Iris pigment epithelial cell (primary cell): ENCODE results near the gene CLCN6.
A peak's percentile ranks its signal among the peaks of the same experiment; 100 is the strongest.

Experiments
- DNase-seq: peaks from one replicate; pipeline ENCODE4 v3.0.0-alpha.2; 2011; ENCODE audit warnings: low read depth

Gene CLCN6

GRCh38 chr1:11780380-11781147 lies 25.4 kb upstream of the CLCN6 start:
- DNase-seq = no peak

DNA sequence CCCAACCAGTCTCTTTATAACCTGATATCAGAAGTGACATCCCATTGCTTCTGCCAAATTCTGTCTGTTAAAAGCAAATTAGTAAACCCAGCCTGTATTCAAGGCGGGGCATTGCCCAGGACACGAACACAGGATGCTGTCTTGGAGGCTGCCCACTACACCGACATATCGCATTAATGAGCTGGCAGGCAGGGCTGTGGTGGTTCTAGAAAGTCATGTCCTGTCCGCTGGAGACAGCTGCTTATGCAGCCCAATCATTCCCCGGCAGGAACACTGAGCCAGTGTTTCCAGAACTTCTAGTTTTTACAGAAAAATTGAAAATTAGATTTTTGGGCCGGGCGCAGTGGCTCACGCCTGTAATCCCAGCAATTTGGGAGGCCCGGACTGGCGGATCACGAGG lies 24.7 kb upstream of the CLCN6 start:
- DNase-seq = no peak

- no peak for DNase-seq
These were observed 23.8 kb upstream of the CLCN6 start for GRCh38 chr1:11782127-11782708.

DNA sequence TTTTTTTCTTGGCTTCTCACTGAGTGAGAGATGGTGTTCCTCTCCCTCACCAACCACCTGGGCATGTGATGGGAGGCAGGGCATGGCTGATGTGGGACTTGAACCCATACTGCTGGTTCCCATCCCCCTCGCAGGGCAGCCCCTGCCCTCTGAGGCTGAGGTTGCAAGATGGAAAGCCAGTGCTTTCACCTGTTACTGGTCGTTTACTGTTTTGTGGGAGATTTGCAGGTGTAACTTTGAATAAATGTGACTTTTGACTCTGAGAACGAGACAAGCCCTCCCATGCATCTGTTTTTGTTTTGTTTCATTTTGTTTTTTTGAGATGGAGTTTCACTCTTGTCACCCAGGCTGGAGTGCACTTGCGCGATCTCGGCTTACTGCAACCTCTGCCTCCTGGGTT lies 22.4 kb upstream of the CLCN6 start:
- no peak for DNase-seq

- no peak for DNase-seq
These were observed 21.6 kb upstream of the CLCN6 start for GRCh38 chr1:11784256-11784992.

DNA sequence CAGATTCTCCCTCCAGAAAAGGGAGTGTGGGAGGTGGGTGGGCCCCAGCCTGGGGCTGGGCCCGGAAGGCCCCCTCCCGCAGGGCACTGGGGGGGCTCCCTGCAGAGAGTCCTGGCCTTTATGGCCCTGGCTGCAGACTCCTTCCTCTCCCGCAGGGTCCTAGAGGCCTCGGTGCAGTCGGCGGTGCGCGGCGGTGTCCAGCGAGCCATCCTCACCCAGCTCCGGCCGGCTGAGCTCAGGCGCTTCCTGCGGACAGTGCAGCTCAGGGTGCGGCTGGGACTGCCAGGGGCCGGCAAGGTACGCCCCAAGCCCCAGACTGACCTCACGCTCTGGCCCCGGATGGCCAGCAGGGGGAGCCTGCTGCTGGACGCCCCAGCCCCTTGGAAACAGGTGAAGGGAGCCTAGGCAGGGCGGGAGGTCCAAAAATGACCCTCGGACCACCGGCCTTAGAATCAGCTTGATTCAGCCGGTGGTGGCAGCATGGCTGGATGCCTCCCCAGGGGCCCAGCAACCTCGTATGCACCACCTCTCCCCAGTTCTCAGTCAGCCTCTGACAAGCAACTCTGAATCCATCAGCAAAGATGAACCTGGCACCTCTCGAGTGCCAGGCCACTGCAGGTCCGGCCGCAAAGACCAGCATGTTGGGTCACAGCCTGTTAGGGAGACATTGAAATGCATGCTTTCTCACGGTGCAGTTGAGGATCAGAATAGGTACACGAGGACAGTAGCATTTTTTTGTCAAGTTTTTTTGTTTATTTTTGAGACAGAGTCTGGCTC lies 20.8 kb upstream of the CLCN6 start:
- DNase-seq = peak; percentile 52

DNA sequence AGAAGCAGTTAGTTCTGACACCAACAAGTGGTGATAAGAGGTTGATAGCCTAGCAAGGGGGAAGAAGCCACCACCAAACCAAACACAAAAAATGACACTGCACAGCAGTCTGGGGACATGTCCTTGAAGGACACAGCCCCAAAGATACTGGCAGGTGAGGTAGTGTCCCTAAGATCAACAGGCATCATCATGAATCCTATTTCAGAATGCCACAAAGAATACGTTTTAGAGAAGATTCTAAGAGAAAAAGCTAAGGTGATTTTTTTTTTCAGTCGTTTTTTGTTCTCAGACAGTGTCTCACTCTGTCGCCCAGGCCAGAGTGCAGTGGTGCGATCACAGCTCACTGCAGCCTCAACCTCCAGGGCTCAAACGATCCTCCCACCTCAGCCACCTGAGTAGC lies 19.8 kb upstream of the CLCN6 start:
- DNase-seq = no peak

- DNase-seq = peak; percentile 53
These were observed 18.7 kb upstream of the CLCN6 start for GRCh38 chr1:11787251-11787803.

- no peak for DNase-seq
These were observed 18.1 kb upstream of the CLCN6 start for GRCh38 chr1:11787804-11788436.

DNA sequence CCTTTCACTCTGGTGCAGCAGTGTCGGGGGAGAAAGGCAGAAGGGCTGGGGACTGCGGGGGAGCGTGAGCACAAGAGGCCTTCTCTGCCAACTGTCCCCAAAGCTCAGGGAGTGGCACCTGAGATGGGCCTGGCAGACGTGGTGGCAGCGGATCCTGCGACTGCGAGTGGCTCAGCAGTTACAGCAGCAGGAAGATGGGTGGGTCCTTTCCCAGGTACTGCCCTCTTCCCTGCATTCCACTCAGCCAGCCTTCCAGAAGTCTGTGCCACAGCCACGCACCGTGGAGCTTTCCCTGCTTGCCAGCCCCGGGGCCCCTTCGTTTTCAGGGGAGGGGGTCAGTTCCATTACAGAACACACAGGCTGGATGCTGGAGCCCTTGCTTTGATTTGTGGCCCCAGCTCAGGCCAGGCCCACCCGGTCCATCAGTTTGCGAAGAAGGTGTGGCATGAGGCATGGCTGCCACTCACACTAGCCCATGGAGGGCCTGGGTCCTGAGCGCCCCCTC lies 17.4 kb upstream of the CLCN6 start:
- no peak for DNase-seq

DNA sequence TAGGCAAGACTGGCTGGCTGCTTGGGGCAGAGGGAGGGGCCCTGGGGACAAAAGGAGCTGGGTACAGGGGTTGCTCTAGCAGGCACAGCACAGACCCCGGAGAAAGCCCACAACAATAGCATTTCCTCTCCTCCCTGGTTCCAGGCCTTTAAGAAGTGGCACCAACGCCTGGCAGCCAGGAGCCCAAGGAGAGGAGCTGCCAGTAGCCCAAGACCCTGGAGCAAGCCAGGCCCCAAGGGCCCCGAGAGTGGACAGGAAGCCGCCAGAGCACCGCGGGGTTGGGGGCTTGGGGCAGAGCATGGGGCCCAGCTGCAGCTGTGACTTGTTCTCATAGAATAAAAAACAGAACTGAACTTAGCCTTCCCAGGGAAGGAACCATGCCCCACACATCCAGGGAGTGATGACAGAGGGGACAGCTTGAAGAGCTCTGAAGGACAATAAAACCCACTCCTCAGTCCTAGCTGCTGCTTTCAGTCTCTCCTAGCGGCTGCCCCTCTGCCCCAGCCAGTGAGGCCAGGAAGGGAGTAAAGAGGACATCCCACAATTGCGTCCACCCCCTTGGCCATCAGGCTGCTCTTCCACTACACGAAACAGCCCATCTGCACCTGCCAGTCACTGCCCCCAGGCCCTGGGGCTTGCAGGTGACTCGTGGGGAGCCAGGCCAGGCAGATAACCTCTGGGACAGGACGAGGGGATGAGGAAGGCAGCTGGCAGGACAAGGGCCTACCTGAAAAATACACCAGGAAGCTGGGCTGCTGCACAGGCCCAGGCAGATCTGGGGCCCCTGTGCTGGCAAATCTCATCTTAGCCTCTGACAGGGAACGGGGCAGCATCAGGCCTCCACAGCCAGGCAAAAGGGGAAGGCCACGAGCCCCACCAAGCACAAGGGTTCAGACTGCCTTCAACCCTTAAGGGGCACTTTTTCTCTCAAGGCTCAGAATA lies 16.6 kb upstream of the CLCN6 start:
- no peak for DNase-seq

GRCh38 chr1:11790101-11790879 lies 15.7 kb upstream of the CLCN6 start:
- no peak for DNase-seq

DNA sequence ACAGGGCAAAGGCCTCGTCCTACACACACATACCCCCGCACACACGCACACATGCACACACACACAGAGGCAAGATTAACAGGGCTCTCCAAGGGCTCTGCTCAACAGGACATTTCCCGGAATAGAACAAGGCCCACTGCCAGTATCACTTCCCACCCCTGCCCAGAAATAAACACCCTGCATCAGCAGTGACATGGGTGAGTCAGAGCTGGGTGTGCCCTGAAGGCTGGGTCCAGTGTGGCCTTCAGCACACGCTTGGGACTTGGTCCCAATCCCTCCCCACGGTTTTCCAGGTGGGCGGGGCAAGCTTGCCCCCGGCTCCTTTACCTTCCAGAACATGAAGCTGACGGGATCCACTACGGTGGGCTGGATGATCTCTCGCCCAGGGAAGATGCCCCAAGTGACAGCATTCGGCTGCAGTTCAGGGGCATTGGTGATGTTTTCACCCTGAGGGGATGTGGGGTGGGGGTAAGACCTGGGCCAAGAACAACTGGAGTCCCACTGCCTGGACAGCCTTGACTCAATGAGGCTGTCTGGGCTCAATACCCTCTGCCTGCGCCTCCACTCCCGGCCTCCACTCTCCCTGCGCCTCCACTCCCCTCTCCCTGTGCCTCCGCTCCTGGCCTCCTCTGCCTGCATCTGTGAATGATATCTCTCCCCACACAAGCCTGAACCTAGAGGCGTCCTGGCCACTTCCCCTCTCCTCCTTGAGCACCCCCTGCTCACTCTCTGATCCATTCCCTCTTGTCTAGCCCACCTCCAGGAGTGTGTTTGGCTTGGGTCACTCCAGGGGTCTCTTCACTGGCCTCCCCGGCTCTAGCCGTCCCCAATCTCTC lies 14.9 kb upstream of the CLCN6 start:
- peak; percentile 78 for DNase-seq

DNA sequence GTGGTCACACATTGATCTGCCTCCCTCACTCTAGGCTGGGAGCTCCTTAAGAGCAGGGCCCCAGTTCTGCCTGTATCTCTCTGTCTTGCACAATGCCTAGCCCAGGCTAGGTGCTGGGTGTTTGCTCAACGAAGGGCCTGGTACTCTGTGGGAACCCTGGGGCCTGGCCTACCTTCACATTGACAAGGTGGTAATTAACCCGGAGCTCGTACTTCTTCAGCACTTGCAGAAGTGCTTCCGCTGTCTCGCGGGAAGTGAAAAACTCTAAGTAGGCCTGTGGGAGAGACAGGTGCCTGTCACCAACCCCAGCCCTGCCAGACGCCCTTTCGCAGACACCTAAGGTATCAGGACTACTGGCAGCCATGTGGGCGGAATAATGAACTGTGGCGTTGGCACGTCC lies 13.9 kb upstream of the CLCN6 start:
- no peak for DNase-seq

GRCh38 chr1:11793819-11794218 lies 12.2 kb upstream of the CLCN6 start:
- no peak for DNase-seq

- DNase-seq = no peak
These were observed 11.3 kb upstream of the CLCN6 start for GRCh38 chr1:11794446-11795237.

GRCh38 chr1:11795238-11795890 lies 10.6 kb upstream of the CLCN6 start:
- no peak for DNase-seq
